ENCODE measurements around the gene MLLT3.

The MLLT3 gene

DNA sequence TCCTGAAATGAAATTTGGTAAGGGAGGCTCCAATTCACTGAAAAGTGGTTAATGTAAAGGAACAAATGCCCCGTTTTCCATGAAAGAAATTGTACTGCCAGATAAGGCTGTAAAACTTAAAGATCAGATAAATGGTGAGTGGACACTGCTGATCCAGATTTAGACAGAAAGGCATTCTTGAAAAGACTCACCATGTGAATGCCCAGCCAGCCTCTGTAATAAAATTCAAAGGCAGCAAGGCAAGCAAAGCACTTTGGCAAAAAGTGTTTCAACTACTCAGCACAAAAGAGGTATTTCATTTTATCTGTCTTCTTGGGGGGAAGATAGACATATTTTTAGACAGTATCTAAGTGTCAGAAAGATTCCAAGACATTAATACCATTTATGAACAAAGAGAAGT, 133.6 kb downstream of the MLLT3 start:
- TF ChIP-seq EZH2phosphoT487 (IDR thresholded peaks at IDR 0.05; ENCODE audit: borderline replicate concordance) = no peak
- TF ChIP-seq, protein P1, sequence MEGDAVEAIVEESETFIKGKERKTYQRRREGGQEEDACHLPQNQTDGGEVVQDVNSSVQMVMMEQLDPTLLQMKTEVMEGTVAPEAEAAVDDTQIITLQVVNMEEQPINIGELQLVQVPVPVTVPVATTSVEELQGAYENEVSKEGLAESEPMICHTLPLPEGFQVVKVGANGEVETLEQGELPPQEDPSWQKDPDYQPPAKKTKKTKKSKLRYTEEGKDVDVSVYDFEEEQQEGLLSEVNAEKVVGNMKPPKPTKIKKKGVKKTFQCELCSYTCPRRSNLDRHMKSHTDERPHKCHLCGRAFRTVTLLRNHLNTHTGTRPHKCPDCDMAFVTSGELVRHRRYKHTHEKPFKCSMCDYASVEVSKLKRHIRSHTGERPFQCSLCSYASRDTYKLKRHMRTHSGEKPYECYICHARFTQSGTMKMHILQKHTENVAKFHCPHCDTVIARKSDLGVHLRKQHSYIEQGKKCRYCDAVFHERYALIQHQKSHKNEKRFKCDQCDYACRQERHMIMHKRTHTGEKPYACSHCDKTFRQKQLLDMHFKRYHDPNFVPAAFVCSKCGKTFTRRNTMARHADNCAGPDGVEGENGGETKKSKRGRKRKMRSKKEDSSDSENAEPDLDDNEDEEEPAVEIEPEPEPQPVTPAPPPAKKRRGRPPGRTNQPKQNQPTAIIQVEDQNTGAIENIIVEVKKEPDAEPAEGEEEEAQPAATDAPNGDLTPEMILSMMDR (conservative IDR thresholded peaks at IDR 0.05; ENCODE audit: low read length) = no peak
- no peaks in the 10 kb centered on the region for H3K9me3 ChIP-seq (ENCODE audit: insufficient read depth, low read depth, low read length)
- H3F3A ChIP-seq (ENCODE audit: low read depth) = no peaks in the 10 kb centered on the region
- peaks cover 6% of the 10 kb centered on the region for H4K20me1 ChIP-seq (ENCODE audit: insufficient read depth, low read length, poor library complexity, severe bottlenecking)
- no peak overlapping the region for H3K9ac ChIP-seq (ENCODE audit: low read depth, low read length, poor library complexity, severe bottlenecking)
- H3K79me2 ChIP-seq (ENCODE audit: insufficient read depth, low read length) = peaks cover 84% of the 10 kb centered on the region
- H3K4me2 ChIP-seq (ENCODE audit: low read depth, low read length, poor library complexity, severe bottlenecking) = no peak overlapping the region
- peaks cover 55% of the 10 kb centered on the region for H3K4me1 ChIP-seq (ENCODE audit: insufficient read depth, low read length, poor library complexity, severe bottlenecking)
- no peak overlapping the region for H2AFZ ChIP-seq (ENCODE audit: low read length)
- H3K4me3 ChIP-seq (ENCODE audit: low read length, poor library complexity, severe bottlenecking) = no peak overlapping the region
- no peaks in the 10 kb centered on the region for H3K9me2 ChIP-seq (replicated peaks; ENCODE audit: low read depth, low read length)
- no peaks in the 10 kb centered on the region for H3K36me3 ChIP-seq (ENCODE audit: insufficient read depth, low read length)
- H3K27me3 ChIP-seq (ENCODE audit: insufficient read depth, low read length, poor library complexity, severe bottlenecking) = no peaks in the 10 kb centered on the region

DNA sequence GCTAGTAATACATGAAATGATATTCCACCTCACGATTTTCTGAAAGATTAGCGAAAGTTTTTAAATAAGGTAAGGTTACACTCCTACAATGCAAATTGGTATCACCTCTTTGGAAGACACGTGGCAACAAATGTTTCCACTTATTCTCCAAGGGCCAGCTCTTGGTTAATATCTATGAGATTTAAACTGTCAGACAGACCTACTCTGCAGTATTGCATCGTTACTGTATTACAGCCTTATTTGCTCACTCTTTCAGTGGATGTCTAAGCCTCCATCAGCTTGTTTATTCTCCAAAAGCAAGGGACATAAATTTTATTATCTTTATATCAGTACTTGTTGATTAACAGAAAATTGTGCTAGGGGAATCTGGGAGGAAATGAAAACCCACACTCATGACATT, 135.7 kb downstream of the MLLT3 start:
- Histone ChIP-seq H4K20me1 (ENCODE audit: insufficient read depth, low read length, poor library complexity, severe bottlenecking) (peaks cover 6% of the 10 kb centered on the region), H3K4me3 (ENCODE audit: low read length, poor library complexity, severe bottlenecking) (no peak overlapping the region), H3K9me2 (replicated peaks; ENCODE audit: low read depth, low read length) (no peaks in the 10 kb centered on the region), H3K79me2 (ENCODE audit: insufficient read depth, low read length) (peaks cover 81% of the 10 kb centered on the region), H3F3A (ENCODE audit: low read depth) (no peaks in the 10 kb centered on the region), H3K4me1 (ENCODE audit: insufficient read depth, low read length, poor library complexity, severe bottlenecking) (peaks cover 52% of the 10 kb centered on the region), H3K4me2 (ENCODE audit: low read depth, low read length, poor library complexity, severe bottlenecking) (peak overlapping the region; percentile 51), H3K27me3 (ENCODE audit: insufficient read depth, low read length, poor library complexity, severe bottlenecking) (no peaks in the 10 kb centered on the region), H3K9ac (ENCODE audit: low read depth, low read length, poor library complexity, severe bottlenecking) (no peak overlapping the region), H2AFZ (ENCODE audit: low read length) (no peak overlapping the region), H3K36me3 (ENCODE audit: insufficient read depth, low read length) (no peaks in the 10 kb centered on the region), H3K9me3 (ENCODE audit: insufficient read depth, low read depth, low read length) (no peaks in the 10 kb centered on the region)
- TF ChIP-seq, protein P1 (conservative IDR thresholded peaks at IDR 0.05; ENCODE audit: low read length) = no peak

GRCh38 chr9:20481437-20481836, 140.9 kb downstream of the MLLT3 start:
- no peak overlapping the region for H3K4me3 ChIP-seq (ENCODE audit: low read length, poor library complexity, severe bottlenecking)
- H3K36me3 ChIP-seq (ENCODE audit: insufficient read depth, low read length) = no peaks in the 10 kb centered on the region
- no peaks in the 10 kb centered on the region for H3F3A ChIP-seq (ENCODE audit: low read depth)
- peaks cover 19% of the 10 kb centered on the region for H3K4me1 ChIP-seq (ENCODE audit: insufficient read depth, low read length, poor library complexity, severe bottlenecking)
- H3K4me2 ChIP-seq (ENCODE audit: low read depth, low read length, poor library complexity, severe bottlenecking) = no peak overlapping the region
- no peaks in the 10 kb centered on the region for H3K9me3 ChIP-seq (ENCODE audit: insufficient read depth, low read depth, low read length)
- H4K20me1 ChIP-seq (ENCODE audit: insufficient read depth, low read length, poor library complexity, severe bottlenecking) = peaks cover 11% of the 10 kb centered on the region
- H3K9ac ChIP-seq (ENCODE audit: low read depth, low read length, poor library complexity, severe bottlenecking) = no peak overlapping the region
- no peaks in the 10 kb centered on the region for H3K27me3 ChIP-seq (ENCODE audit: insufficient read depth, low read length, poor library complexity, severe bottlenecking)
- no peaks in the 10 kb centered on the region for H3K9me2 ChIP-seq (replicated peaks; ENCODE audit: low read depth, low read length)
- TF ChIP-seq, protein P1 (conservative IDR thresholded peaks at IDR 0.05; ENCODE audit: low read length) = no peak
- TF ChIP-seq EZH2phosphoT487 (IDR thresholded peaks at IDR 0.05; ENCODE audit: borderline replicate concordance) = no peak
- H3K79me2 ChIP-seq (ENCODE audit: insufficient read depth, low read length) = peaks cover 83% of the 10 kb centered on the region
- H2AFZ ChIP-seq (ENCODE audit: low read length) = no peak overlapping the region

Measured in Loucy (cell line).